ENCODE measurements around the gene S100PBP. TPM values are rescaled to one million over a fixed set of nuclear protein-coding genes. Genes with fewer than 3 reads are reported as not detected.
A peak's percentile ranks its signal among the peaks of the same experiment; 100 is the strongest.

S100PBP gene
- total and polyA plus RNA-seq, 9 of the 15 experiments (the other 6 are each of a cell fraction or from before 2014, with no cell fraction given) = 22.9 to 60.2 (median 32.9) TPM

GRCh38 chr1:32769524-32770220, 47.8 kb upstream of the S100PBP start (continued):
- TF ChIP-seq E2F8 (IDR thresholded peaks at IDR 0.05; ENCODE audit: low read depth, partially characterized antibody) (no peak), MTA3 (IDR thresholded peaks at IDR 0.05; ENCODE audit: borderline replicate concordance) (no peak), ZNF3 (CRISPR knock-in tag; IDR thresholded peaks at IDR 0.05) (no peak), ZFX (CRISPR knock-in tag; IDR thresholded peaks at IDR 0.05) (no peak), GTF2E2 (tag; IDR thresholded peaks at IDR 0.05) (no peak), DLX4 (CRISPR knock-in tag; IDR thresholded peaks at IDR 0.05) (no peak), ZNF717 (CRISPR knock-in tag; IDR thresholded peaks at IDR 0.05) (no peak), KDM2B (CRISPR knock-in tag; IDR thresholded peaks at IDR 0.05) (no peak), DIDO1 (tag; IDR thresholded peaks at IDR 0.05; ENCODE audit: low read depth) (no peak), FOSL1 (tag; conservative IDR thresholded peaks at IDR 0.05) (peak; percentile 86), PTTG1 (tag; IDR thresholded peaks at IDR 0.05; ENCODE audit: low read depth) (no peak), EP400 (IDR thresholded peaks at IDR 0.05) (no peak), HMGN3 (IDR thresholded peaks at IDR 0.05; ENCODE audit: borderline replicate concordance, extremely low read depth, insufficient read length, low read depth, low read length) (no peak), ZFPM2 (CRISPR knock-in tag; IDR thresholded peaks at IDR 0.05) (no peak), LARP7 (IDR thresholded peaks at IDR 0.05) (no peak), CBFA2T2 (conservative IDR thresholded peaks at IDR 0.05) (no peak), TAF9B (IDR thresholded peaks at IDR 0.05; ENCODE audit: partially characterized antibody) (no peak)

All from K562 (cell line).